Measurements from ENCODE around the gene AURKAIP1. TPM values are rescaled to one million over a fixed set of nuclear protein-coding genes. Genes with fewer than 3 reads are reported as not detected.
A peak's percentile ranks its signal among the peaks of the same experiment; 100 is the strongest.

AURKAIP1 gene
- total RNA-seq, 6 experiments from 2014 or later: 178 to 206 (median 196) TPM

DNA sequence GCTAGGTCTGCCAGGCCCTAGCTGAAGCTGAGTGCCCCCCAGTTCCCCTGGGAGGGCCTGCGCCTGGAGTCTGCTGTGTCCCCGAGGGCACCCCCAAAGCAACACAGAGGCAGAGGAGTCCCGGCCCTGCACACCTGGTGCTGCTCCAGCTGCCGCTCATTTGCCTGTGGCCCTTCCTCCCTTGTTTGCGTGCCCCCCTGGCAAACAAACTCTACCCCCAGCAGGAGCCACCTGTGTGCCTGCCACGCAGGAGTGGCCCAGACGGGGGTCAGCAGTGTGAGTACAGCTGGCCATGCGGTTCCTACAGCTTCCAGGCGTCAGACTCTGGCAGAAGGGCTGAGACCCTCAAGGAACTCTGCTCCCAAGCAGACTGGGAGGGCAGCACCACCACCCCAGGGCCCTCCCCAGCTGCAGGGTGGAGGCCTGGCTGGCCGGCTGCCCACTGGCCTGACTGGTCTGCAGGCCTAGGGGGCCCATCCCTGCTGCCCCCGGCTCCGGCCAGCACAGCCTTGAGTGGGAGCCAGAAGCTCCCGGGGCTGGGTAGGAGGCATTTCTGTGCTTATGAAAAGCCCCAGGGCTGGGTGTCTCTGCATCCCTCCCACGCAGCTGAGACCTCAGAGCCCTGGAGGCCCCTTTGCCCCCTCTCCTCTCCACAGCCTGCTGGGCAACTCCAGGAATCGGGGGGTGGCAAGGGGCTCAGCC, 44.5 kb downstream of the AURKAIP1 start:
- Mint-ChIP-seq H3K27me3 (ENCODE audit: insufficient read depth) (peaks cover 31% of the 10 kb centered on the region), H3K4me3 (no peak overlapping the region; the same call in 1 of the 2 replicates), H3K4me1 (ENCODE audit: low read depth) (peaks cover 8% of the 10 kb centered on the region), H3K9me3 (peaks cover 6% of the 10 kb centered on the region), H3K36me3 (ENCODE audit: low read depth) (peaks cover 4% of the 10 kb centered on the region), H3K27ac (peak overlapping the region; percentile 56)
- no peak for DNase-seq
- TF ChIP-seq, protein P1, sequence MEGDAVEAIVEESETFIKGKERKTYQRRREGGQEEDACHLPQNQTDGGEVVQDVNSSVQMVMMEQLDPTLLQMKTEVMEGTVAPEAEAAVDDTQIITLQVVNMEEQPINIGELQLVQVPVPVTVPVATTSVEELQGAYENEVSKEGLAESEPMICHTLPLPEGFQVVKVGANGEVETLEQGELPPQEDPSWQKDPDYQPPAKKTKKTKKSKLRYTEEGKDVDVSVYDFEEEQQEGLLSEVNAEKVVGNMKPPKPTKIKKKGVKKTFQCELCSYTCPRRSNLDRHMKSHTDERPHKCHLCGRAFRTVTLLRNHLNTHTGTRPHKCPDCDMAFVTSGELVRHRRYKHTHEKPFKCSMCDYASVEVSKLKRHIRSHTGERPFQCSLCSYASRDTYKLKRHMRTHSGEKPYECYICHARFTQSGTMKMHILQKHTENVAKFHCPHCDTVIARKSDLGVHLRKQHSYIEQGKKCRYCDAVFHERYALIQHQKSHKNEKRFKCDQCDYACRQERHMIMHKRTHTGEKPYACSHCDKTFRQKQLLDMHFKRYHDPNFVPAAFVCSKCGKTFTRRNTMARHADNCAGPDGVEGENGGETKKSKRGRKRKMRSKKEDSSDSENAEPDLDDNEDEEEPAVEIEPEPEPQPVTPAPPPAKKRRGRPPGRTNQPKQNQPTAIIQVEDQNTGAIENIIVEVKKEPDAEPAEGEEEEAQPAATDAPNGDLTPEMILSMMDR (IDR thresholded peaks at IDR 0.05): no peak

DNA sequence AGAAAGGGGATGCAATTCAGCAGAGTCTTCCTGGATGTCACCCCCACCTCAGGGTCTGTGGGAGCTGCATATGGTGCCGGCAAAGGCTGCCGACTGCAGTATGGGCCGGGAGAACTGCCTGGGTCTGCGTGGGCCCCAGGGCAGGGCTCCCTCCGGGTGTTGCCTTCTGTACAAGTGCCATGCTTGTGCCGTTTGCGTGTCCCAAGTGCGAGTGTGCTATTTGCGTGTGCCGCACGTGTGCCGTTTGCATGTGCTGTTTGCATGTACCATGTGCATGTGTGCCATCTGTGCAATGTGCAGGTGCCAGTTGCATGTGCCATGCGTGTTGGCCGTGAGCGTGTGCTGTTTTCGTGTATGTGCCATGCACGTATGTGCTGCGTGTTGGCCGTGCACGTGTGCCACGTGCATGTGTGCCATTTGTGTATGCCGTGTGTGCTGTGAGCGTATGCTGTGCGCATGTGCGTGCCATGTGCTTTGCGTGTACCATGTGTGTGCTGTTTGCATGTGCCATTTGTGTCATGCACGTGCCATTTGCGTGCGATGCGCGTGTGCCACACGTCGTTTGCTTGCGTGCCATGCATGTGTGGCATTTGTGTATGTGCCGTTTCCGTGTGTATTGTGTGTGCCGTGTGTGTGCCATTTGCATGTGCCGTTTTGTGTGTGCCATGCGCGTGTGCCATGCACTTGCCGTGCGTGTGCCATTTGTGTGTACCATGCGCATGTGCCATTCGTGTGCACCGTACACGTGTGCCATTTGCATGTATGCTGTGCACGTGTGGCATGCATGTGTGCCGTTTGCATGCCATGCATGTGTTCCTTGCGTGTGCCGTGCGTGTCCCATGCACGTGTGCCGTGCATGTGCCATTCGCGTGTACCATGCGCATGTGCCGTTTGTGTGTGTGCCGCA, 45.5 kb downstream of the AURKAIP1 start:
- no peak for DNase-seq
- H3K36me3 Mint-ChIP-seq (ENCODE audit: low read depth): peaks cover 4% of the 10 kb centered on the region
- TF ChIP-seq, protein P1 (IDR thresholded peaks at IDR 0.05): no peak
- peaks cover 6% of the 10 kb centered on the region for H3K9me3 Mint-ChIP-seq
- H3K27ac Mint-ChIP-seq: peak overlapping the region; percentile 77
- peaks cover 10% of the 10 kb centered on the region for H3K4me1 Mint-ChIP-seq (ENCODE audit: low read depth)
- peaks cover 31% of the 10 kb centered on the region for H3K27me3 Mint-ChIP-seq (ENCODE audit: insufficient read depth)
- H3K4me3 Mint-ChIP-seq: peak overlapping the region; percentile 45; the same call in 1 of the 2 replicates

DNA sequence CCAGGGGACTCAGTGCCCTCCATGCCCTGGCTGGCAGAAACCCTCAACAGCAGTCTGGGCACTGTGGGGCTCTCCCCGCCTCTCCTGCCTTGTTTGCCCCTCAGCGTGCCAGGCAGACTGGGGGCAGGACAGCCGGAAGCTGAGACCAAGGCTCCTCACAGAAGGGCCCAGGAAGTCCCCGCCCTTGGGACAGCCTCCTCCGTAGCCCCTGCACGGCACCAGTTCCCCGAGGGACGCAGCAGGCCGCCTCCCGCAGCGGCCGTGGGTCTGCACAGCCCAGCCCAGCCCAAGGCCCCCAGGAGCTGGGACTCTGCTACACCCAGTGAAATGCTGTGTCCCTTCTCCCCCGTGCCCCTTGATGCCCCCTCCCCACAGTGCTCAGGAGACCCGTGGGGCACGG, 46.8 kb downstream of the AURKAIP1 start:
- Mint-ChIP-seq H3K27ac (no peak overlapping the region), H3K4me3 (no peak overlapping the region), H3K27me3 (ENCODE audit: insufficient read depth) (peaks cover 32% of the 10 kb centered on the region), H3K9me3 (peaks cover 6% of the 10 kb centered on the region), H3K4me1 (ENCODE audit: low read depth) (peaks cover 16% of the 10 kb centered on the region), H3K36me3 (ENCODE audit: low read depth) (peaks cover 8% of the 10 kb centered on the region)
- DNase-seq: no peak
- TF ChIP-seq, protein P1 (IDR thresholded peaks at IDR 0.05): no peak

DNA sequence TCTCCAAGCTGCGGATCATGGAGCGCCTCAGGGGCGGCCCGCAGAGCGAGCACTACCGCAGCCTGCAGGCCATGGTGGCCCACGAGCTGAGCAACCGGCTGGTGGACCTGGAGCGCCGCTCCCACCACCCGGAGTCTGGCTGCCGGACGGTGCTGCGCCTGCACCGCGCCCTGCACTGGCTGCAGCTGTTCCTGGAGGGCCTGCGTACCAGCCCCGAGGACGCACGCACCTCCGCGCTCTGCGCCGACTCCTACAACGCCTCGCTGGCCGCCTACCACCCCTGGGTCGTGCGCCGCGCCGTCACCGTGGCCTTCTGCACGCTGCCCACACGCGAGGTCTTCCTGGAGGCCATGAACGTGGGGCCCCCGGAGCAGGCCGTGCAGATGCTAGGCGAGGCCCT, 47.7 kb downstream of the AURKAIP1 start:
- Mint-ChIP-seq H3K4me1 (ENCODE audit: low read depth) (peaks cover 26% of the 10 kb centered on the region), H3K4me3 (no peak overlapping the region; the same call in 1 of the 2 replicates), H3K27ac (no peak overlapping the region), H3K36me3 (ENCODE audit: low read depth) (peaks cover 8% of the 10 kb centered on the region), H3K27me3 (ENCODE audit: insufficient read depth) (peaks cover 32% of the 10 kb centered on the region), H3K9me3 (peaks cover 6% of the 10 kb centered on the region)
- DNase-seq: no peak
- TF ChIP-seq, protein P1 (IDR thresholded peaks at IDR 0.05): no peak

DNA sequence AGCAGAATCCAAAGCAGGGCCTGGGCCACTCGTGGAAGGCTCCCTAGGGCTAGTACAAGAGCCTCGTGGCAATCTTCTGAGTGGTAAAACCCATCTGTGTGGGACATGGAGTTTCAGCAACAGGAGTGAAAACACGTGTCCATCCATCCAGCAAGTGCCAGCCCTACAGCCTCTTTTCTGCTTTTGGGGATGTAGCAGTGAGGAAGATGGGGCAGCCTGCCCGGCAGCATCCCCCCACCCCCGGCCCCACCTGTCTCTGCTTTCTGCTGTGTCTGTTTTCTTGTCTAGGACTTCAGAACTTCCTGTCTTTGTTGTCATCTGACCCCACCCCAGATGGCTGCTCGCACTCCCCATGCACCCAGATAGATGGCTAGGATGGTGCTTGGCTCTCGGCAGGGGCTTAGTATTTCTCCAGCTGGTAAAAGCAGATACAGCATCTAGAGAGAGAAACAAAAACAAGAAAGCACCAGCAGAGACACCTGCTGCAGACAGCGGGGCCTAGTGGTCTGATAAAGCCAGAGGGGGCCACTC, 48.9 kb downstream of the AURKAIP1 start:
- TF ChIP-seq, protein P1 (IDR thresholded peaks at IDR 0.05): no peak
- DNase-seq: no peak
- Mint-ChIP-seq H3K4me3 (peak overlapping the region; percentile 83), H3K36me3 (ENCODE audit: low read depth) (peaks cover 8% of the 10 kb centered on the region), H3K27me3 (ENCODE audit: insufficient read depth) (peaks cover 24% of the 10 kb centered on the region), H3K9me3 (peaks cover 6% of the 10 kb centered on the region), H3K27ac (no peak overlapping the region), H3K4me1 (ENCODE audit: low read depth) (peaks cover 31% of the 10 kb centered on the region)

Measured in HFFc6 (cell line).